HL-60 (cell line): ENCODE results near the gene ZNF384.

Experiments
- DNase-seq, 2 experiments: peaks; one replicate each; pipeline ENCODE4 v3.0.0-alpha.2; 2010 to 2020; ENCODE audit warnings: low read depth in 1 of 2, low spot score in 1 of 2
- H3K27ac ChIP-seq: fragments of 250-450 bp; sonication (Bioruptor Pico); replicated peaks from 2 replicates; pipeline ENCODE4 v1.5.1; 2020; ENCODE audit warnings: mild to moderate bottlenecking, moderate library complexity
- H3K27me3 ChIP-seq: fragments of 250-450 bp; sonication (Bioruptor Pico); 2 replicates; pipeline ENCODE4 v1.5.1; 2021; ENCODE audit warnings: mild to moderate bottlenecking, moderate library complexity; ENCODE audit not compliant: insufficient read depth, poor library complexity, severe bottlenecking
- H3K4me3 ChIP-seq: replicated peaks from 2 replicates; pipeline ENCODE4 v1.5.1; 2011; ENCODE audit warnings: mild to moderate bottlenecking, control low read depth, low read length; ENCODE audit not compliant: insufficient read depth
- CTCF ChIP-seq: IDR thresholded peaks from one replicate; pipeline ENCODE4 v1.5.1; 2011; ENCODE audit warnings: low read length, control low read depth, inconsistent platforms; ENCODE audit not compliant: insufficient read depth
- GABPA ChIP-seq: IDR thresholded peaks from 2 replicates; pipeline ENCODE4 v1.6.1; 2012; ENCODE audit warnings: low read depth
- POLR2AphosphoS5 ChIP-seq: IDR thresholded peaks from 2 replicates; pipeline ENCODE4 v1.6.1; 2012; ENCODE audit warnings: low read depth
- REST ChIP-seq: IDR thresholded peaks from 2 replicates; pipeline ENCODE4 v1.6.1; 2012; ENCODE audit warnings: low read depth; ENCODE audit not compliant: insufficient replicate concordance
- SPI1 ChIP-seq: IDR thresholded peaks from 2 replicates; pipeline ENCODE4 v1.6.1; 2012; ENCODE audit warnings: low read depth, mild to moderate bottlenecking, borderline replicate concordance

Gene ZNF384

GRCh38 chr12:6632026-6632983 is 56.9 kb downstream of the ZNF384 start:
- no peaks in the 10 kb centered on the region for H3K27me3 ChIP-seq
- H3K4me3 ChIP-seq, result no peak overlapping the region
- H3K27ac ChIP-seq, result no peak overlapping the region
- peak in 1 of 2 experiments; percentile 52 for DNase-seq
- TF ChIP-seq POLR2AphosphoS5 (no peak), REST (no peak), SPI1 (peak; percentile 35; the same call in 1 of the 2 replicates)

DNA sequence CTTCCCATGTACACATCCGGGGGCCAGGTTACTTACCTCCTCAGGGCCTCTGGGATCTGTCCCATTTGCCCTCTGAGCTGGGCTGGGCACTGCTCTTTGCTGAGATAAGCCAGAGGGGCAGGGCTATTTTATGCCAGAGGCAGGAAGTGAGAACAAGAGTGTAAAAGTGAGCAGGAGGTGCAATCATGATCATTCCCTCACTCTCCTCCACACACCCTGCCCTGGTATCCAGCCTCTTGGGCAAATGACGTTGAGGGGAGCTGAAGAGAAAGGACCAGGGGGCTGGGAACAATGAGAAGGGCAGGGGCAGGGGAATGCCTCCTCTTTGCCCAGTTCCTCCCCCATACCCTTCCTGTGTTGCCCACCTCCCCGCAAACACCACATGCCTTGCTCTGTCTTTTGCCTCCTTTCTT is 57.6 kb downstream of the ZNF384 start:
- TF ChIP-seq POLR2AphosphoS5, result no peak
- TF ChIP-seq GABPA, result no peak
- no peak for TF ChIP-seq CTCF
- TF ChIP-seq REST, result no peak
- TF ChIP-seq SPI1, result no peak
- H3K27me3 ChIP-seq, result no peaks in the 10 kb centered on the region
- DNase-seq, result no peak
- no peak overlapping the region for H3K4me3 ChIP-seq
- no peak overlapping the region for H3K27ac ChIP-seq

- no peak for DNase-seq
- no peak overlapping the region for H3K27ac ChIP-seq
Measured at GRCh38 chr12:6630736-6631135, 58.4 kb downstream of the ZNF384 start.

More at GRCh38 chr12:6630736-6631135, 58.4 kb downstream of the ZNF384 start:
- Histone ChIP-seq H3K4me3 (no peak overlapping the region), H3K27me3 (no peaks in the 10 kb centered on the region)
- no peak for TF ChIP-seq SPI1
- TF ChIP-seq CTCF, result no peak
- no peak for TF ChIP-seq GABPA
- no peak for TF ChIP-seq POLR2AphosphoS5
- TF ChIP-seq REST, result no peak
